Fibroblast of peridontal ligament (primary cell): ENCODE measurements around the gene ACP3.

Source experiments
- DNase-seq: peaks from one replicate; pipeline ENCODE4 v3.0.0-alpha.2; 2010; ENCODE audit errors: extremely low read depth

The ACP3 gene

DNA sequence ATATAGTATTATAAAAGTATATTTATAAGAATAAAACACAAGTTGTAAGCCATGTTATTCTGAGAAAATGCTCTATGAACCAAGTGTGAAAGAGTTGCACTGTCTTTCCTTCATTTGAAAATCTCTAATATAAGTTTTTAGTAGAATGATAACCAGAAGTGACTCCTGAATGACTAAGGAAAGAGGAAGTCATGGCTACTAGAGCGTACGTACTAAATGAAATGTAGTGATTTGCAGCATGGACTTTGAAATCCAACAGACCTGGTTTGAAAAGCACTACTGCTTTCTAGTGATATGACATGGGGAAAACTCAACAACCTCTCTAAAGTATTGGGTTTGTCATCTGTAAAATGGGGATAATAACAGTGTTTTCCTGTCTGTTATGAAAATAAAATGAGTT is 89.8 kb downstream of the ACP3 start:
- DNase-seq, result no peak
